GM12873 (cell line): Measurements from ENCODE around the gene PLEKHB2.

ENCODE experiments used
- CTCF ChIP-seq: IDR thresholded peaks from 2 replicates; pipeline ENCODE4 v1.5.1; 2012; ENCODE audit warnings: low read depth, mild to moderate bottlenecking, moderate library complexity, low read length, control low read depth; ENCODE audit not compliant: insufficient read depth; ENCODE audit errors: missing control alignments

The PLEKHB2 gene

GRCh38 chr2:131092458-131093005, 12.6 kb upstream of the PLEKHB2 start:
- TF ChIP-seq CTCF: no peak

- no peak for TF ChIP-seq CTCF
Measured at GRCh38 chr2:131093006-131093695, 12.0 kb upstream of the PLEKHB2 start, which contains the start of gene FAM168B. Gene FAM168B, minus strand, starts transcription at chr2:131093460. Its CDS starts 10,814 bp downstream, at chr2:131082646.

GRCh38 chr2:131093696-131094462, 11.3 kb upstream of the PLEKHB2 start:
- TF ChIP-seq CTCF: no peak

GRCh38 chr2:131094463-131095281, 10.5 kb upstream of the PLEKHB2 start:
- no peak for TF ChIP-seq CTCF

- no peak for TF ChIP-seq CTCF
Measured at GRCh38 chr2:131103165-131103564, 2.0 kb upstream of the PLEKHB2 start.

- TF ChIP-seq CTCF: no peak
Measured at GRCh38 chr2:131104487-131105155, 515 bp upstream of the PLEKHB2 start.
